HK-2 (cell line): ENCODE measurements around the gene TMEM150B.
"Not testable (repeated sequence)": the region's sequence is repeated elsewhere in the genome, so short reads cannot be mapped to it uniquely, and the experiment has no call there.

Experiments
- DNase-seq: peaks from one replicate; pipeline ENCODE4 v3.0.0-alpha.2; 2018; ENCODE audit not compliant: unreplicated experiment

Gene TMEM150B

DNA sequence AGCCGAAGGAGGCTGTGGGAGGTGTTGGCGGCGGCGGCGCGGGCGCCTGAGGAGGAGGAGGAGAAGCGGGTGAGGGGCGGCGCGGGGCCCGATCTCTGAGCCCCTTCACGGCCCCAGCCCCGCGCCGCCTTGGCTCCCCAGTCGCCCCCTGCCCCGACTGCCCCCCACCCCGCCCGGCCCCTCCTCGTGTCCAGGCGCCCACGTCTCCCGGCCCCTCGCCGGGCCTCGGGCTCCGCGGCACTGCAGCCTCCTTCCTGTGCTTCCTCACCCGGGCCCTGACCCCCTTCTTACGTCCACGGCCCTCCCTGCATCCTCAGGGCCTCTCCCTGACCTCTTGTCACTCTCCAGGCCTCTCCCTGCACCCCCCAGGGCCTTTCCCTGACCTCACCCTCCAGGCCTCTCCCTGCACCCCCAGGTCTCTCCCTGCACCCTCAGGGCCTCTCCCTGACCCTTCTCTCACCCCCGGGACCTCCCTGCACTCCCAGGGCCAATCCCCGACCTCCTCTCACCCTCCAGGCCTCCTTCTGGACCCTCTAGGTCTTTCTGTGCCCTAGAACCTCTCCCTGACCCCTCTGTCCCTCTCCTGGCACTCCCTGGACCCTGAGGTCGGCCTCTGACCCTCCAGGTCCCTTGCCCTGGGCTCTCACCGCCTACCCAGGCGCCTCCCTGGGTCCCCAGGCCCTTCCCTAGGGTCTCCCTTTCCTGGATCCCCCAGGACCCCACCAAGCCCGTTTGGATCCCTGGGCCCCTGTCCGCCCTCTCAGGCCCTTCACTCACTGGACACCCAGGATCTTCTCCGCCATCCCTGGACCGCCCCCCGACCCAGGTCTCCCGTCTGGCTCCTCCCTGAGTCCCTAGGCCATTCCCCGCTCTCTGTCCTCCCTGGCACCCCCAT is 15.0 kb upstream of the TMEM150B start:
- no peak for DNase-seq

DNA sequence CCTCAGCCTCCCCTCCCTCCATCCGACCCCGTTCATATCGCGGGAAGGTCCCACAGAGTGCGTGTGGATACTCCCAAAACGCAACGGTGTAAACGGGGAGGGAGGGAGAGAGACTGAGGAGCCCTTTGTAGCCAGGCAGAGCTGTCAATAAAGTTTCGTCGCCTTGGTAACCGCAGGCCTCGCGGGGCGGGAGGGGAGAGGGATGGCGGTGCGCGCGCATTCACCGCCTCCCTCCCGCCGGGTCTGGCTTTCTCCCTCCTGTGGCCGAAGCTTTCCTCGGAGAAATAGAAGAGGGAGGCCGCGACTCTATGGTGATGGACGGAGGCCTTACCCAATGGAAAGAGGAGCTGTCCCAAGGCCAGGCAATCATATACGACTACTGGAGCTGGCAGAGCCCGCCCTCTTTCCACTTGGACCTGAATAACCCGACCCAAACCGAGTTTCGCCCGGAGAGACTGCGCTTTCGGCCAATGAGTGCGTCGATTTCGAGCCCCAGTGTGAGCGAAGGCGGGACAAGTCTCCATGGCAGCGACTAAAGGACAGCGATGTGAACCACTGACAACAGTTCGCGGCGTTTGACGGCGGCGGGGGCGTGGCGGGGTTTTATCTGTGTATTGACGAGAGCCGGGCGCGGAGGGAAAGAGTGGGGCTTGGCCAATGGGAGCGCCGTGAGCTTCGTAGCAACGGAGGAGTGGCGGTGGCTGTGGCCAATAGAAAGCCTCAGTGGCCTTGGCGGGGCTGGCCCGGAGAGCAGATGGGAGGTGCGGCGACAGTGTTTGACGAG is 14.2 kb upstream of the TMEM150B start, which contains the start of gene KMT5C:
Gene KMT5C (plus strand): TSS at position 772 of the 784 bp plus-strand sequence. CDS start 2,061 bp downstream, outside the sequence.
- peak; percentile 100 for DNase-seq

DNA sequence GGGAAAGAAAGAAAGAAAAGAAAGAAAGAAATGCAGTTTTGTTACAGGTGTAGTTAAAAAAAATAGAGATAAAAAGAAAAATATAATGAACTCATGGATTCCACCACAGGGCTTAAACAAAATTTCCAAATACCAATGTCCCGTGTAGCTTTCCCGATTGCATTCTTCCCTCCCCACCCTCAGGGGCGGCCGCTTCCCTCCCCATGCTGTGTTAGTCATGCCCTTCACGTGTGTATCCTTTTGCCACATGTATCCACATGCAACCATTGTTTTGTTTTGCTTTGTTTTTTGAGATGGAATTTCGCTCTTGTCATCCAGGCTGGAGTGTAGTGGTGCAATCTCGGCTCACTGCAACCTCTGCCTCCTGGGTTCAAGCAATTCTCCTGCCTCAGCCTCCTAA is 11.0 kb upstream of the TMEM150B start:
- DNase-seq = no peak

- no peak for DNase-seq
Observed at GRCh38 chr19:55333870-55334269, 8.7 kb upstream of the TMEM150B start.

- not testable (repeated sequence) for DNase-seq
Observed at GRCh38 chr19:55329791-55330190, 4.7 kb upstream of the TMEM150B start.

GRCh38 chr19:55328774-55329318 is 3.7 kb upstream of the TMEM150B start:
- not testable (repeated sequence) for DNase-seq

DNA sequence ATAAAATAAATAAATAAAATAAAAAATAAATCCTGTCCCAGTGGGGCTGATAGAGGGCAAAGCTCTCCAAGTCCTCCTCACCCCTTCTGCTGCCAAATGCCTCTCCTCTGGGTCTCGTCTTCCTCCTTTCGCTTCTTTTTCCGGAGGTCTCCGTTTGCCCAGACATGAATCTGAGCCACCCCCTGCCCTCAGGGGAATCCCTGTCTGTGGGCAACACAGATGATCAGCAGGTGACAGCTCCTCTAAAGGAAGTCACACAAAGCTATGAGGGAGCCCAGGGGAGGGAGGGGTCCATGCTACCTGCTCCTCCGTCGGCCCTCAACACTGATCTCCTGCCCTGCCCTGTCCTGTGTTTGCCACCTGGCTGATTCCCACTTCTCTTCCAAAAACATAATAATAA is 479 bp downstream of the TMEM150B start:
- no peak for DNase-seq

GRCh38 chr19:55322204-55322885 is 2.8 kb downstream of the TMEM150B start:
- no peak for DNase-seq

DNA sequence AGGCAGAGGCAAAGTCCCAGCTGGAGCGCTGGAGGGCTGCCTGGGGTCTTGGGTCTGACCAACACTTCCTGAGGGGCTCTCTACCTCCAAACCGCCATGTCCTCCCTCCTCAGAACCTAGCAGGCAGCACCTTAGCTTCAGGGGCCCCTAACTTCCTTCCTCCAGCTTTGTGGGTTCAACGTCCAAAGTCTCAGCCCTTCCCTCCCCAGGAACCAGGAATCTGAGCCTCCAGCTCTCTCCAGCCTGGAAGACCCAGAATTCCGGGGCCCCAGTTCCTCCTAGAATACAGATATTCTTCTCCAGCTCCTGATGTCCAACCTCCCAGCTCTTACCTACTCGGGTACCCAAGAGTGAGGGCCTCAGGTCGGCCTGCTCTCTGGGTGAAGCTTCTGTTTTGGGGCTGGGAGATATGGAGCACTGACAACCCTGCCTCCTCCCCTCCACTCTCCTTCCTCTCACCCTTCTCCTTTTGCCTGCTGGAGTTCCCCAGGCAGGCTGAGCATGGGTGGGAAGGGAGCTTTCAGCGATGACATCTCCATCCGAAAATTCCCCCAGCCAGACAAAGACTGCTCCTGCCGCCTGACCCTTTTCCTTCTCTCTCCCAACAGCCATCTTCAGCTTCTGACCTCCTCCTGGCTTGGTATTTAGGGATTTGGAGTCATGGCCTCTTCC is 3.5 kb downstream of the TMEM150B start:
- no peak for DNase-seq

- no peak for DNase-seq
Observed at GRCh38 chr19:55320844-55321419, 4.2 kb downstream of the TMEM150B start.

- DNase-seq = no peak
Observed at GRCh38 chr19:55319785-55320184, 5.4 kb downstream of the TMEM150B start.

DNA sequence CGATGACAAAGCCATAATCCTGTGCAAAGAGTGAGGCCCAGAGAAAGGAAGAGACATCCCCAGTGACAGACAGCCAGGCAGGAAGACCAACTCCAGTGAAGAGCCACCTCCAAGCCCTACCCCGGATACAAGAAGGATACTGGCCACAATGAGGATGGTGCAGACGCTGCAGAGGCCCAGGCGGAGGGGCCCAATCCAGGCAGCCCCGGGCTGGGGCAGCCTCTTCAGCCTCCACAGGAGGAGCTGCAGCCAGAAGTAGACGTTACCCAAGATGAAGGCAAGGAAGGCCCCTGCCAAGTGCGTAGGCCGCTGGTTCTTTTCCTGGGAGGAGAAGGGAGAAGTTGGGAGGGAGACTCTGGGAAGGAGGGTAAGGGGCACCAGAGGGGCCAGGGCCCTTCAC is 8.5 kb downstream of the TMEM150B start:
- DNase-seq = no peak

DNA sequence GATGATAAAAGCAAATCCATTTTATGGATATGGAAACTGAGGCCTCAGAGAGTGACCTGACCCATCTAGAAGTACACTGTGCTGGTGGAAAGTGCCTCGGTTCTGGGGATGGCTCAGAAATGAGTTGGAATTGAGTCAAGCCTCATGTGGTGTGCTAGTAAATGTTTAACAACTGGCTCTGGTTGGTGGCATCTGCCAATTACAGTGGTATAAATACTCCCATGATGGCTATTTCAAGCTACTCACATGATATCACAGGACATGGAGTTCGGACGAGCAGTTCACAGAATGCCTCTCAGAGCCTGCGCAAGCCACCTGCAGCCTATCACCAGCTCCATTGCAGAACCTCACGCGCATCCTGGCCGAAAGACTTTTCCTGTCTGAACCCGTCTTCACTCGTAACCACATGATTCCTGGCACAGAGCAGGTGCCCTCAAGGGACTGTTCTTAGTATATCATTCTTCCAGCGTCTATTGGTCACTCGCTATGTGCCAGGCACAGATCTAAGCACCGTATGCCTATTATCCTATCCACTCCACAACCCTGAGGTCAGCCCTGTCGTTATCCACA is 9.1 kb downstream of the TMEM150B start:
- DNase-seq = no peak

- no peak for DNase-seq
Observed at GRCh38 chr19:55314396-55314795, 10.7 kb downstream of the TMEM150B start.

DNA sequence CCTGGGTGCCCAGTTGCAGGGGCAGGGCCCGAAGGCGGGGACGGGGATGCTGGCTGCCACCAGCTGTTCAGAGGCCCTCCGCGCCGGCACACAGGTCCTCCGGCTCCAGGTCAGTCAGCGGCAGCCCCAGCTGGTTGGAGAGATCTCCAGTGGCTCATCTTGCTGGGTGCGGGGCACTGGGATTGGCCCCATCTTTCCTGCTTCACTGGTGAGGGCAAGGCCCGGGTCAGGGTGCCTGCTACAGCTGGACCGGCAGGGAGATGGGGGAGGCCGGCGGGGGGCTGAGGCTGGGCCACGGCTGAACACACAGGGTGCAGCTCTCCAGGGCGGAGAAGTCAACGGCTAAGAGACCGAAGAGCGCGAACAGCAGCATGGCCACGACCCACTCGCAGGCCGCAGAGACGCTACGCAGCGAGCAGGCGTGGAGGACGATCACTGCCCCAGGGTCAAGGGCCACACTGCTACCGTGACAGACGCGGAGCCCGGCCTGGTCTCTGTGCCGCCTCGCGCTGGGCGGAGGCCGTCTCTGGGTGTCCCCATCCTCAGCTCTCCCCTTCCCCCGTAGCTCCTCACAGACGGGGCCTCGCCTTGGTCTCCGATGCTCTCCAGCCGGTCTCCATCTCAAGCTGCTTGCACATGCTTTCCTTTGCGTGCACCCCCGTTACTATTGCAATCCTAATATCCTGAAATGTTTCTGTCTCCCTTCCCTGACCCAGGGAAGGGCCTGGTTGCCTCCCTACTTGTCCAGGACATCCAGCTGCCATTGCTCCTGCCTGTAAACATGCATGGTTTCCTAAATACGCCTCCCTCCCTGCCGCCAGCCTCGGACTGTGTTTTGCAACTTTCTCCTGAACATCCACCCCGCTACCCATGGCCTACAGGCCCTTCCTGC is 12.3 kb downstream of the TMEM150B start:
- no peak for DNase-seq

- DNase-seq = no peak
Observed at GRCh38 chr19:55311797-55312196, 13.3 kb downstream of the TMEM150B start.

DNA sequence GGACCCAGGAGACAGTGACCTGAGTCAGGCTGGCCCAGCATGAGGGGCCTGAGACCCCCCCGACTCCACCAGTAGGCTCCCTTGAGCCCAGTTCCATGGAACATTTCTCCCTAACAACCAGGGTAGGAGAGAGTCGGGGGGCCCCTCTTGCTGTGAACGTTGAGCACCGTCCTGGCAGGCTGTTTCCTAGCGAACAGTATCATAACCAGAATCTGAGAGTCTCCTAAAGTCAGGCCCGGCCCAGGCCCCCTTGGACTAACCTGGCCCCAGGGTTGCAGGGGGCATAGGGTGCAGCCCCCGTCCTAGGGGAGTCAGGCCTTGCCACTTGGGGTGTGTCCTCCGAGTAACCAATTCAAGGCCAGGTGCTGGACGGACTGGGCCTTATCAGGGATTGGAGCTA is 13.7 kb downstream of the TMEM150B start:
- DNase-seq = no peak

DNA sequence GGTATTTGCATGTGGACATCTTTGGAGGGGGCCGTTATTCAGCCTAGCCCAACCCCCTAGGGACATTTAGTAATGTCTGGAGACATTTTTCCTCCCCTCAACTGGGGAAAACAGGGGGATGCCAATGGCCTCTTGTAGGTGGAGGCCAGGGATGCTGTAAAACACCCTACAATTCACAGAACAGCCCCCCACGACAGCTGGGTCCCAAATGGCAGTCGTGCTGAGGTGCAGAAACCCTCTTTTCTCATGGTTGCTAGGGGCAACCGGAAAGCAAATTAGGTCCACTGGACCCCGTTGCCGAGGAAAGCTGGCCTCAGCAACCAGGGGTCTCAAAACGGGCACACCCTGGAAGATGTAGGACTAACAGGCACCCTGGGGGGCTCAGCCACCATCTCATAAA is 14.6 kb downstream of the TMEM150B start:
- DNase-seq = no peak

- no peak for DNase-seq
Observed at GRCh38 chr19:55309448-55309847, 15.7 kb downstream of the TMEM150B start.

DNA sequence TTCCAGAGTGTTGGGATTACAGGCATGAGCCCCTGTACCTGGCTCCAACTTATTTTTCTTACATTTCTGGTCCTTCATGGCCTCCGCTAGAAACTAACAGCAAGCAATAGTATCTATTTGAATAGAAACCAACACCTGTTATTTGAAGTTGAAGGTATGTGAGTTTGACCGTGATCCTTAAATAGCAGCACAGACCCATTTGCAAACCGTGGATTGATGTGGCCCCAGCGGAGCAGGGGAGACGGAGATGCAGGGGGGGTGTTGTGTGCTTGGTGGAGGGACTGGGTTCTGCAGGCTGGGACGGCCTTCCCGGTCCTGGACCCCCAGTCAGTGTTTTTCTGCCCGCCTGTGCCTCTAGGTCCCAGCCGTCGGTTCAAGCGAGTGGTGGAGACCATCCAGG is 16.9 kb downstream of the TMEM150B start:
- no peak for DNase-seq
